Mononuclear cell (primary cell): ENCODE results near the gene PSME2. TPM values are rescaled to one million over a fixed set of nuclear protein-coding genes. Genes with fewer than 3 reads are reported as not detected.

Experiments
- H3K27me3 ChIP-seq: 2 replicates; pipeline ENCODE4 v1.6.0; 2011; ENCODE audit warnings: low read length, control low read depth; ENCODE audit not compliant: insufficient read depth
- H3K4me1 ChIP-seq: 2 replicates; pipeline ENCODE4 v1.5.1; 2011; ENCODE audit warnings: mild to moderate bottlenecking, low read length, control low read depth; ENCODE audit not compliant: insufficient read depth
- H3K4me3 ChIP-seq: 2 replicates; pipeline ENCODE4 v1.5.1; 2011; ENCODE audit warnings: mild to moderate bottlenecking, low read length, moderate library complexity
- H3K9me3 ChIP-seq: 2 replicates; pipeline ENCODE4 v1.5.1; 2011; ENCODE audit warnings: low read depth, mild to moderate bottlenecking, control low read depth, low read length
- total RNA-seq: library from RNA; depleted of rRNA; stranded (reverse); fragments of >200 nt; gene quantifications from one replicate; pipeline ENCODE4 v1.2.3, GENCODE V29; 2012

The PSME2 gene, protein sequence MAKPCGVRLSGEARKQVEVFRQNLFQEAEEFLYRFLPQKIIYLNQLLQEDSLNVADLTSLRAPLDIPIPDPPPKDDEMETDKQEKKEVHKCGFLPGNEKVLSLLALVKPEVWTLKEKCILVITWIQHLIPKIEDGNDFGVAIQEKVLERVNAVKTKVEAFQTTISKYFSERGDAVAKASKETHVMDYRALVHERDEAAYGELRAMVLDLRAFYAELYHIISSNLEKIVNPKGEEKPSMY
- total RNA-seq = 78.9 TPM

DNA sequence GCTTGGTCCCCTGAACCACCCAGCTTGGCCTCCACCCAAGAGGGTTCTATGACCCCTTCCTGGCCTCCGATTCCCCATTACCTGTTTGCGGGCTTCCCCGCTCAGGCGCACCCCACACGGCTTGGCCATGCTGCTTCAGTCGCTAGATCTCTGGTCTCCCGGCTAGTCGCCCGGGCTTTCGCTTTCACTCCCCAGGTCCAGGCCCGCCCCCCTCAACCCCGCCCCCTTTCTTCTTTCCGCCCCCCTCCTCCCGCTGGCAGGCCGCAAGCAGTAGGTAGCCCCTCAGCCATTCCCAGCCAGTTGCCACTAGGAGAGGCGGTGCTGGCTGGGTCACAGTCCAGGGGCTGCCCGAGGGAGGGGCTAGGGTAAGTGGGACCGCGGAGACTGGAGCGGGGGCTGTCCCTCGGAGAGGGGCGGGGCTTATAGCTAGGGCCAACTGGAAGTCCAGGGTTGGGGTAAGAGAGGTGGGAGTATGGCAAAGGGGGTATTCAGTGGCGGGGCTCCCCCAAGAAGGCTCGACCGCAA is at the start of gene PSME2:
Gene PSME2, minus strand, starts transcription at position 158 of the 525 bp plus-strand sequence. Its CDS starts 29 bp downstream, at position 129.
- Histone ChIP-seq H3K9me3 (no peaks in the 10 kb centered on the region), H3K4me1 (peaks cover 47% of the 10 kb centered on the region), H3K27me3 (no peaks in the 10 kb centered on the region), H3K4me3 (peak within 1 kb of the TSS; percentile 94)

DNA sequence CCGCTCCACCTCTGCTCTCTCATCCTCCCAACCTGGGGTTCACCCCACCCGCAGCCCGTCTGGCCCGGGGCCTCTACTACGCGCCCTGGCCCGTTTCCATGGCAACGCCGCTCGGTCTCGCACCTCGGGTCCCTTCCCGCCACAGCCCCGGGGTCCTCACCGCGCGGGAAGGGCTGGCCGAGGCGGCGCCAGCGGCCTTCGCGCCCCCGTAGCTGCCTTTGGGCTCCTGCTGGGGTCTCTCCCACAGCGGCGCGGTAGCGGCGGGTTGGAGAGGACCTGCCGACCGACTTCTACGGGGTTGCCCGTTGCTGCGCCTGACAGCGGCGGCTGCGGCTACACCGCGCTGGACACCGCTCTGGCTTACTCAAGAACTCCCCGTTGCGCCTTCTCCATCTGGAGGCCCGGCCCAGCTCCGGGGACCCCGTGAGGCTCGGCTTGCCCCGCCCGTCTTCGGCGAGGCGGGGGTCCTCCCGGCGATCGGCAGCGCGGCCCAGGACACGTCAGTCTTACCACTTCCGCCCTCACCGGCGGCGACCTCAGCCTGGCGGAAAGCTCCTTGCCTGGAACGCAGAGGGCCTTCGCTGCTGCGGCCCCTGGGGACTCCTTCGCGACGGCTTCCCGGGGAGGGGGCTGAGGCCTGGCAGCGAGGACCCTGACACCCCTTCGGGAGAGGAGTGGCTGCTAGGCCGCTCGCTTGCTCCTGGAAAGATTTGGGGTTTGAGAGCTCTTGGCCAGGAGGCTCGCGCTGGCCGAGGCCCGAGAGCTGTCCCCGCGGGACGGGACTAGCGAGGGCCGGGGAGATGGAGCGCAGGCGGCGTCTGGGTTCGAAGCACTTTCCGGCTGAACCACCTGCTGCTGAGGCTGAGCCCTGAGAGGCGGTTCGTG is 49.0 kb upstream of the PSME2 start, which contains the start of gene TM9SF1:
Gene TM9SF1, minus strand, starts transcription at position 256 of the 885 bp plus-strand sequence. CDS start 422 bp downstream, outside the sequence.
- Histone ChIP-seq H3K4me1 (peaks cover 36% of the 10 kb centered on the region), H3K9me3 (no peaks in the 10 kb centered on the region), H3K4me3 (peak within 1 kb of the TSS; percentile 67), H3K27me3 (no peaks in the 10 kb centered on the region)

DNA sequence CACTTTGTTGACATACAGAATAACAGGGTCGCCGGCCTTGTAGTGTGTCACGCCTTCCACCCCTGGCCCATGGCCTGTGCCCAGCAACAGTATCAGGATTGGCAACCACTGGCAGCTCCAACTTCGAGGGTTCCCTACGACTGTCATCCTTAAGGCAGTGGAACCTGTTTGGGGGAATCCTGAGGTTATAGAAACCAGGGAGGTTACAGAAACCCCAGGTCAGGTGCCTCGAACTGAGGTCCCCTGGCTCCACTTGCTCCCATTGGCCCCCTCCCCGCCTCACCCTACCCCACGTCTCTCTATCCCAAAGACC is 48.4 kb upstream of the PSME2 start:
- H3K4me1 ChIP-seq = peaks cover 36% of the 10 kb centered on the region
- no peaks in the 10 kb centered on the region for H3K9me3 ChIP-seq
- peak overlapping the region; percentile 67 for H3K4me3 ChIP-seq

DNA sequence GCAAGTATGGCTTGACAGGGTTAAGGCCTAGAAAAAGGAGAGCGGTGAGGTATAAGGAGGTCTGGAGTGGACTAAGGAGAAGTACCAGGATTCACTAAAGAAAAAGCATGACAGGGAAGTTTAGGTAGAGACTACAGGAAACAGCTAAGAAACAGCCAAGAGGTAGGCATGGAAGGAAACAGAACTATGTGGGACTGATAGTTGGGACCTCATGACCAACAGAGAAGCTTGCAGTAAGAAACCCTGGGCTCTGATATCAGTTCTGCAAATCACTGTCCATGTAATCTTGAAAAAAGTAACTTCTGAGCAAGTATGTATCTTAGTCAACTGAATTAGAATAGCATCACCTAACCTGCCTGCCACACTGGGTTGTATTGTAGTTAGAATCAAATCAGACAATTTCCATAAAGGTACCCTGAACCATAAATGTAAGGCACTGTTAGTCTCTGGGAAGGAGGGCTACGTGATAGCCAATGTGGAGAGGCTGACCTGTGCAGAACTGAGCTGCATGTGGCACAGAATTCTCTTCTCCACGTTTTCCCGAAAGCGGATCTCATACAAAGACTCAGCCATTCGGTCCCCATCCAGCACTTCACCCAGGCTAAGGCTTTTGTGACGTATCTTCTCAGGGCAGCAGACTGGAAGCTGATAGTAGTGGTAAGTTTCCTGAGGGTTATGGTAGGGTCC is 47.9 kb upstream of the PSME2 start:
- Histone ChIP-seq H3K4me3 (no peak overlapping the region), H3K27me3 (no peaks in the 10 kb centered on the region), H3K9me3 (no peaks in the 10 kb centered on the region), H3K4me1 (peaks cover 39% of the 10 kb centered on the region)

More for the DNA sequence above, 48.4 kb upstream of the PSME2 start:
- H3K27me3 ChIP-seq = no peaks in the 10 kb centered on the region

DNA sequence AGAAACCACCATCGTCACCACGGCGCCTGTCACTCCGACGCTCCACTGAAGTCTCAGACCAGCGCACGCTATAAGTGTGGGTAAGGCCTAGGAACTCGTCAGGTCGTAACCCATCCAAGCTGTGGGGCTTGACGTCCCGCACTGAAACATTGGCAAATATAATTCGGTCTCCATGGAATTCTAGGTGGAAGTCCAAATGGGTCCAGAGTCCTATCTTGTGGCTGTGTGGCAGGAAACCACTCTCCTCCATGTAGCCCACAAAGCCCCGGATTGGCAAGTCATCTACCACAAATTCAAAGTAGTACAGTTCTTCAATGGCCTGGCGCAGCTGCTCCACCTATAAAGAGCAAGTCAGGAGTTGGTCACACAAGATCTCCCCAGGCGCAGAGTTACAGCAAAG is 46.5 kb upstream of the PSME2 start:
- no peaks in the 10 kb centered on the region for H3K9me3 ChIP-seq
- no peaks in the 10 kb centered on the region for H3K27me3 ChIP-seq
- no peak overlapping the region for H3K4me3 ChIP-seq
- peaks cover 43% of the 10 kb centered on the region for H3K4me1 ChIP-seq

DNA sequence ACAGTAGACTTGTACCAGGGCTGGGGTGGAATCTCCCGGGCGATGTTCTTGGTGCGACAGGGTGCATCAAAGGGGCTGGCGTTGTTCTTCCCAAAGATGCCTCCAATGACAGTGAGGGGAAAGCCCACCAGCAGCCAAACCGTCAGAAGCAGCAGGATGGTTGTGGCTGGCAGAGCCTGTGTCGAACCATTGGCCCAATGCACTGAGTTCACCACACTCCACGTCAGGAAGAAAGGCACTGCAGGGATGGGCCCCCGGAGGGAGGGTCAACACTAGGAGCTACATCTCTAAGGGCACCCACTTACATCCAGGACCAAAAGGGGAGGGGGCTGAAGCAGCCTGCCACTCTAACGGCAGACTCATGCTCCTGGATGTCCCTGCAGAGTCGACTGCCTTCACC is 44.0 kb upstream of the PSME2 start:
- no peaks in the 10 kb centered on the region for H3K27me3 ChIP-seq
- H3K4me1 ChIP-seq = peaks cover 37% of the 10 kb centered on the region
- no peak overlapping the region for H3K4me3 ChIP-seq

DNA sequence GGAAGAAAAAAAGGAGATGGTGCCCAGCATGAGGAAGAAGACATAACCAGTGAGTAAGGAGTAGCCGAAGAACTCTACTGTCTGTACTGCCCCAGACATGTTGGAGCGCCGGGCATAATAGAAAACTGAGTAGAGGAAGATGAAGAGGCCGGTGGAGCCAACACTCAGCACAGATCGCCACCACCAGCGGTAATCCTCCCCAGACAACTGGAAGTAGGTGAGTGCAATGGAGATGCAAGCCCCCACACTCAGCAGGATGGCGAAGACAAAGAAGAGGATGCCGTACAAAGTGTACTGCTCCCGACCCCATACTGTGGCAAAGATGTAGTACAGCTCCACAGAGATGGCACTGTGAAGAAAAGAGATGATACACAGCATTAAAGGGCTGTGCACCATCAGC is 43.0 kb upstream of the PSME2 start:
- Histone ChIP-seq H3K4me3 (no peak overlapping the region), H3K27me3 (no peaks in the 10 kb centered on the region), H3K9me3 (no peaks in the 10 kb centered on the region), H3K4me1 (peaks cover 31% of the 10 kb centered on the region)

More for the DNA sequence above, 44.0 kb upstream of the PSME2 start:
- no peaks in the 10 kb centered on the region for H3K9me3 ChIP-seq

DNA sequence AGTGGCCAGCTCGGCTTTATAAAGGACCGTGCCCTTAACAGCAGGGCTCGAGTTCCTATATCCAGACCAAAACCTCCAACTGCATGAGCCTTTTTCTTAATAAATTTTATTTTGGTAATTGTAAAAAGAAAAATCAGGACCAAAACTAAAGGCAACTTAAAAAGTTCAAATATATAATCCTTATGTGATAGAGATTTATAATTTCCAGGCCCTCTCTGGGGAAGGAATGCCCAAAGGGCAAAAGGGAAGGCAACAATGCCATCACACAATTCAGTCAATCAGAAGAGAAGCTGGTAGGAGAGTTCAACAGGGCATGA is 42.6 kb upstream of the PSME2 start:
- no peak overlapping the region for H3K4me3 ChIP-seq
- H3K9me3 ChIP-seq = no peaks in the 10 kb centered on the region
- no peaks in the 10 kb centered on the region for H3K27me3 ChIP-seq
- peaks cover 27% of the 10 kb centered on the region for H3K4me1 ChIP-seq

DNA sequence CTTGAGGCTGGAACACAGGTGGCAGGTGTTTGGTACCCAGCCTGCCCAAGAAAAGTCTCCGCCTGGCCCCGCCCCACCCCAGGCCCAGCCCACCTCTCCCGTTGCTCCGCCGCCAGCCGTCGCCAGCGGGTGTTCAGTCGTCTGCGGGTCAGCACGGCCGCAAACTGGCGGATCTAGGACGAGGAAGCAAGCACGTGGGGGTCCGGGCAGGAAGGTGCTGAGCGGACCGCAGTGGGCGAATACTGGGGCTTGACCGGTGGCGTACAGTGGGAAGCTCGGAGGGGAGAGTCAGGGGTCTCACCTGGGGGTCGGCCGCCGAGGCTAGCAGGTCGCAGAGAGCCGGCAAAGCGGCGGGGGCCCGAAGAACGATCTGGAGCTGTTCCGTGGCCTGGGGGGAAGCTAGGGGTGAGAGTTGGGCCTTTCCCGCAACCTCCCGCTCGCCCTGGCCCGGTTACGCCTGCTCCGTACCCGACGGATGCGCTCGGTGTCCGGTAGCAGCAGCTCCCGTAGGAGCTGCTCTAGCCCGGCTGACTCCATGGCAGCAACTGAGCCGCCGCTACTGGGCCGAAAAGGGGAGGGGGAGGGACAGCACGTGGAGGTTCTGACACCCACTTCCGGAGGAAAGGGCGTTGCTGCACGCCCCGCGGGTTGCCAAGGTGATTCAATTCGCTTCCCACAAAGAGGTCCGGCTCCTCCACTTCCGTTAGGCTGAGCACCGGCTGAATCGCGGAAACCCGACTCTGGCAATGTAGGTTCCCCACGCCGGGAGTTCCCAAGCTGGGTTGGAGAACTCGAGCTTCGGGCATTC is 42.0 kb upstream of the PSME2 start, which contains the start of gene IPO4:
Gene IPO4, minus strand, starts transcription at position 566 of the 808 bp plus-strand sequence. Its CDS starts 29 bp downstream, at position 537.
- Histone ChIP-seq H3K4me3 (peak within 1 kb of the TSS; percentile 57), H3K4me1 (peaks cover 27% of the 10 kb centered on the region), H3K27me3 (no peaks in the 10 kb centered on the region), H3K9me3 (no peaks in the 10 kb centered on the region)

DNA sequence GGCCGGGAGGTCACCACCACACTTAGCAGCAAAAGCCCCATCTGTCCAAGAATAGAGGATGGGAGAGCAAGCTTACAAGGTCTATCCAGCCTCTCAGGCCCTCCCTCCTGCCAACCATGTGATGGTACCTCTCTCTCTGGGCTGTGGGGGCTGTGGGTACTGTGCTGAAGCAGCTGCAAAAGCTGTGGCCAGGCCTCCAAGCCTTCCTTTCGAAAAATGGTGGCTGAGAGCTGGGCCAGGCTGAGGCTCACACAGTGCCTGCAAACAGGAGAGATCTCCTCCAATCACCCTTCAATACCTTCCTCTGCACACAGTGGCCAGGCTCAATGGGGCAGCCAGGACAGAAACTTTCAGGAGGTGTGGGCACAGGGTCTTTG is 41.1 kb upstream of the PSME2 start:
- Histone ChIP-seq H3K27me3 (no peaks in the 10 kb centered on the region), H3K4me1 (peaks cover 27% of the 10 kb centered on the region), H3K4me3 (no peak overlapping the region), H3K9me3 (no peaks in the 10 kb centered on the region)

DNA sequence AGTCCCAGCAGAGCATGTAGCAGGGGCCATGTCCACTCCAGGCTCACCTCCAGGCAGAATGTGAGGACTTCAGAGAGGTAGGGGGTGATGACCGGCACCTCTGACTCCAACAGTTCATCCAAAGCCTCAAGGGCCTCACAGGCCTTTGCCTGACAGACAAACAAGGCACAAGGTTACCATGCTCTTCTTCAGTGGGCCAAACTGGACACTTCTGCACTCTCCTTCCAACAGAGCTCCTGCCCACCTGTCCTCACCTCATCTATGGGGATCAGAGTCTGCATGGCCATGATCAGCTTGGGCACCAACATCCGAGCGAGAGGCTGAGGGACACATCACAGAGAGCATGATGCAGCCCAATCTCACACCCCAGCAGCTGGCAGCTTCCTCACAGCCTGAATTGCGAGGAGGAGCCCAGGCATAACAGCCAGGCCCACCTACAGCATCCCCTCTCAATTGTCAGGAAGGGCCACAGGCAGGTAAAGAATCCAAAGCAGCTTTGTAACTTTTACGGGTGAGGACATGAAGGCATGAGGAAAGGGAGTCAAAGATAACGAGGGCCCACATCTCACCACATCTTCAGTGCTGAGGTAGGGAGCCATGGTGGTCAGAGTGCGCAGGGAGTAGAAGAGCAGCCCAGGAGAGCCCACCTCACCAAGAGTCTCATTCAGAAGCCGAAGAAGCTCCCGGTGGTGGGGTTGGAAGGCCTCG is 40.6 kb upstream of the PSME2 start:
- Histone ChIP-seq H3K4me3 (no peak overlapping the region), H3K9me3 (no peaks in the 10 kb centered on the region), H3K27me3 (no peaks in the 10 kb centered on the region), H3K4me1 (peaks cover 27% of the 10 kb centered on the region)

DNA sequence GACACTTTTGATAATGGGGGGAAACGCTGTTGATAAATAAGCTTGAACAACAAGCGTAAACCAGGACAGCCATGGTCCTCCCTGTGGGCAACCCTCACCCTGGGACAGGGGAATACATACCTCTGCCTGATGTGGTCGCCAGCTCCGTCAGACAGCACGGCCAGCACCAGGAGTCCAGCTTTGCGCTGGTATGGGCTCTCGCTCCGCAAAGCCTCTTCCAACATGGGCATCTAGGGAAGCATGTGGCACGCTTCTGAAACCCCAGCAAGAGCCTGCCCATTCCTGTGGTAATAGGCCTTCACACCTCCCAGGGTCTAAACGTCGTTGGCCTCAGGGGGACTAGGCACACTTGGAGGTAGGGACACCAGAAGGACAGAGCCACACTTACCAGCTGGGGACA is 39.3 kb upstream of the PSME2 start:
- no peaks in the 10 kb centered on the region for H3K9me3 ChIP-seq
- no peaks in the 10 kb centered on the region for H3K27me3 ChIP-seq
- peaks cover 27% of the 10 kb centered on the region for H3K4me1 ChIP-seq
- H3K4me3 ChIP-seq = no peak overlapping the region

DNA sequence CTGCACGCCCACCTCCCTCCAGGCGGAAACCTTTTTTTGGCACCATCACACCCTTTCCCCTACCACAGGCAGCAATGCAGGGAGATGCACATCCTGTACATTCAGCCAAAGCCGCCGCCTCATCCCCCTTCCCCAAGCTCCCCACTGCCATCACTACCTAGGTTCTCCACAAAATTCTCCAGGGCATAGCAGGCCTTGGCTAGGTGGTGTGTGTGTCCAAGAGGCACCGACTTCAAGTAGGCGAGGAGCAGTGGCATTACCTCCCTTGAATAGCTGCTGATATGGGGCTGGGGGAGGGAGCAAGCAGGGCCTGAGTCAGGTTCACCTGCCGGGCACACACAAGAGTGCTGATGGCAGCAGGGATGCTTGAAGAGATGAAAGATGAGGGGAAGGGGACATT is 38.6 kb upstream of the PSME2 start:
- no peak overlapping the region for H3K4me3 ChIP-seq
- peaks cover 27% of the 10 kb centered on the region for H3K4me1 ChIP-seq
- no peaks in the 10 kb centered on the region for H3K9me3 ChIP-seq
- H3K27me3 ChIP-seq = no peaks in the 10 kb centered on the region
